Esophagus squamous epithelium (tissue), 5 donors: Measurements from ENCODE around the gene ATP9B. TPM values are rescaled to one million over a fixed set of nuclear protein-coding genes. Genes with fewer than 3 reads are reported as not detected.
"Not testable (repeated sequence)": the region's sequence is repeated elsewhere in the genome, so short reads cannot be mapped to it uniquely, and the experiment has no call there.

ENCODE experiments used
- DNase-seq: peaks from one replicate; lab custom pipeline; 2025; lab: John Stamatoyannopoulos, UW
- H3K27ac ChIP-seq, 4 donors: fragments of 200-600 bp; sonication (generic); one replicate each; pipeline ENCODE4 v1.5.1; 2016 to 2019; ENCODE audit warnings: mild to moderate bottlenecking in 1 of 4
- H3K27me3 ChIP-seq, 4 donors: fragments of 200-600 bp; sonication (generic); 1 replicate in 3 of 4; 2 replicates in 1 of 4; pipeline versions ENCODE4 v1.5.1 to v1.6.0; 2017 to 2021; ENCODE audit warnings: antibody characterized with exemption in 1 of 4
- H3K36me3 ChIP-seq, 3 donors: fragments of 200-600 bp; sonication (generic); one replicate each; pipeline ENCODE4 v1.5.1; 2016 to 2019
- H3K4me1 ChIP-seq, 3 donors: fragments of 200-600 bp; sonication (generic); one replicate each; pipeline ENCODE4 v1.5.1; 2017 to 2019
- H3K4me3 ChIP-seq, 4 donors: fragments of 200-600 bp; sonication (generic); 1 replicate in 3 of 4; 2 replicates in 1 of 4; pipeline ENCODE4 v1.5.1; 2016 to 2019; ENCODE audit warnings: mild to moderate bottlenecking in 2 of 4, moderate library complexity in 1 of 4
- H3K9me3 ChIP-seq, 3 donors: fragments of 200-600 bp; sonication (generic); one replicate each; pipeline ENCODE4 v1.5.1; 2016 to 2019
- POLR2A ChIP-seq, 4 donors: fragments of 450-650 bp; IDR thresholded peaks; one replicate each; pipeline ENCODE4 v1.6.1; 2017; ENCODE audit warnings: antibody characterized with exemption in 4 of 4, mild to moderate bottlenecking in 4 of 4, moderate library complexity in 3 of 4
- WGBS, 2 donors: methylation state at CpG; one replicate each; pipeline ENCODE4 v1.1.5; 2018; 5-methylcytosine and 5-hydroxymethylcytosine counted together
- intact Hi-C: fragments of 100-400 bp; cut with DNase I; formaldehyde crosslinking; loops from one replicate; pipeline ENCODE4 v1.15.0; 2022
- total RNA-seq, 4 donors: library from RNA; depleted of rRNA; stranded (reverse); fragments of >200 nt; gene quantifications; one replicate each; pipeline ENCODE4 v1.1.0, GENCODE V29; 2016
- TF ChIP-seq, protein P1 (sequence below), 6 experiments: fragments of 450-650 bp in 4 of 6; fragments of 200-600 bp in 2 of 6; sonication (generic) in 2 of 6; IDR thresholded peaks; one replicate each; pipeline ENCODE4 v1.5.1; 2016 to 2019; ENCODE audit warnings: antibody characterized with exemption in 6 of 6, mild to moderate bottlenecking in 4 of 6, moderate library complexity in 4 of 6
- donor health status: DM: yes; HTN: yes; CAD: no.

Gene ATP9B
- total RNA-seq, 4 donors from 2014 or later: 12.9 to 46.7 (median 22.0) TPM

DNA sequence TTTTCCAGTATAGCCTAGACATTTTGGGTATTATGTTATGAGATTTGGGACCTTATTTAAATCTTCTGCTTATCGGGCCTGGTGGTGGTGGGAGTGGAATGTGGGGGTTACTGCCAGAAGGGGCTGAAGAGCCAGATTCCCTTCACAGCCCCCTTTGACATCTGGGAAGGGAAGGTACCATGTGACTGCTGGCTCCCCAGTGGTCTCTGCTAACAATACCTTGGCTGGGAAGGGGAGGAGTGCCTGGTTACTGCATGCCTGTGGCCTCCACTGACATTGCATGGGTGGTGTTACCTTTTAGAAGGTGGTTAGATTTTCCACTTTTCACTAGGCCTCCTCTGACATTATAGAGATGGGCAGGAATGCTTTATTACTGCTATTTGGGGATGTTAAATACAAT lies 8.0 kb downstream of the ATP9B start:
- Histone ChIP-seq H3K4me3 (no peak overlapping the region), H3K27me3 (no peaks in the 10 kb centered on the region), H3K36me3 (peaks cover 0 to 21% (median 0%) of the 10 kb centered on the region in 3 donors), H3K4me1 (peaks cover 0 to 13% (median 0%) of the 10 kb centered on the region in 3 donors), H3K27ac (no peak overlapping the region), H3K9me3 (no peaks in the 10 kb centered on the region)
- 80 to 100% methylated on average over 1 of the region's 1 CpG for WGBS, 2 donors
- TF ChIP-seq POLR2A (IDR thresholded peaks at IDR 0.05): no peak
- TF ChIP-seq, protein P1, sequence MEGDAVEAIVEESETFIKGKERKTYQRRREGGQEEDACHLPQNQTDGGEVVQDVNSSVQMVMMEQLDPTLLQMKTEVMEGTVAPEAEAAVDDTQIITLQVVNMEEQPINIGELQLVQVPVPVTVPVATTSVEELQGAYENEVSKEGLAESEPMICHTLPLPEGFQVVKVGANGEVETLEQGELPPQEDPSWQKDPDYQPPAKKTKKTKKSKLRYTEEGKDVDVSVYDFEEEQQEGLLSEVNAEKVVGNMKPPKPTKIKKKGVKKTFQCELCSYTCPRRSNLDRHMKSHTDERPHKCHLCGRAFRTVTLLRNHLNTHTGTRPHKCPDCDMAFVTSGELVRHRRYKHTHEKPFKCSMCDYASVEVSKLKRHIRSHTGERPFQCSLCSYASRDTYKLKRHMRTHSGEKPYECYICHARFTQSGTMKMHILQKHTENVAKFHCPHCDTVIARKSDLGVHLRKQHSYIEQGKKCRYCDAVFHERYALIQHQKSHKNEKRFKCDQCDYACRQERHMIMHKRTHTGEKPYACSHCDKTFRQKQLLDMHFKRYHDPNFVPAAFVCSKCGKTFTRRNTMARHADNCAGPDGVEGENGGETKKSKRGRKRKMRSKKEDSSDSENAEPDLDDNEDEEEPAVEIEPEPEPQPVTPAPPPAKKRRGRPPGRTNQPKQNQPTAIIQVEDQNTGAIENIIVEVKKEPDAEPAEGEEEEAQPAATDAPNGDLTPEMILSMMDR (IDR thresholded peaks at IDR 0.05): no peak
- DNase-seq: no peak
- intact Hi-C loops: no loop called here

DNA sequence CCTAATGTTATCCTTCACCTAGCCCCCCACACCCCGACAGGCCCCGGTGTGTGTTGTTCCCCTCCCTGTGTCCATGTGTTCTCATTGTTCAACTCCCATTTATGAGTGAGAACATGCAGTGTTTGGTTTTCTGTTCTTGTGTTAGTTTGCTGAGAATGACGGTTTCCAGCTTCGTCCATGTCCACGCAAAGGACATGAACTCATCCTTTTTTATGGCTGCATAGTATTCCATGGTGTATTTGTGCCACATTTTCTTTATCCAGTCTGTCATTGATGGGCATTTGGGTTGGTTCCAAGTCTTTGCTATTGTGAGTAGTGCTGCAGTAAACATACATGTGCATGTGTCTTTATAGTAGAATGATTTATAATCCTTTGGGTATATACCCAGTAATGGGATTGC lies 9.6 kb downstream of the ATP9B start:
- H3K27me3 ChIP-seq, H3K9me3 ChIP-seq, H3K4me3 ChIP-seq, DNase-seq, intact Hi-C loops, H3K27ac ChIP-seq: not testable (repeated sequence)
- WGBS, 2 donors: 95% methylated on average over 5 of the region's 5 CpGs
- Histone ChIP-seq H3K36me3 (peaks cover 0 to 31% (median 0%) of the 10 kb centered on the region in 3 donors), H3K4me1 (peaks cover 0 to 13% (median 0%) of the 10 kb centered on the region in 3 donors)

DNA sequence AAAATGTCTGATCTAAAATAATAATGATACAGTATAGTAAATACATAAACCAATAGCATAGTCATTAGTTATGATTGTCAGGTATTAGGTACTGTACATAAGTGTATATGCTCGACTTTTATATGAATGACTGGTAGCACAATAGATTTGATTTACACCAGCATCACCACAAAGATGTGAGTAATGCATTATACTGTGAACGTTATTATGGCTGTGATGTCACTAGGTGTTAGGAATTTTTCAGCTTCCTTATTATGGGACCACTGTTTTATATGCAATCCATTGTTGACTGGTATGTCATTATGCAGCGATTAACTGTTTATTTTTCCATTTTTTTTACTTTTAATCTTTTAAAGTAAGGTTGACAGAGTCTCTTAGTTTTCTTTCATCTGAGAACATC lies 23.7 kb downstream of the ATP9B start:
- intact Hi-C loops: no loop called here
- Histone ChIP-seq H3K36me3 (peaks cover 0 to 11% (median 0%) of the 10 kb centered on the region in 3 donors), H3K4me1 (peaks cover 0 to 13% (median 8%) of the 10 kb centered on the region in 3 donors), H3K4me3 (no peak overlapping the region), H3K9me3 (no peaks in the 10 kb centered on the region), H3K27me3 (no peaks in the 10 kb centered on the region), H3K27ac (no peak overlapping the region)
- 52 to 60% methylated on average over 3 of the region's 3 CpGs for WGBS, 2 donors
- no peak for DNase-seq
- TF ChIP-seq, protein P1 (IDR thresholded peaks at IDR 0.05): no peak
- TF ChIP-seq POLR2A (IDR thresholded peaks at IDR 0.05): no peak

DNA sequence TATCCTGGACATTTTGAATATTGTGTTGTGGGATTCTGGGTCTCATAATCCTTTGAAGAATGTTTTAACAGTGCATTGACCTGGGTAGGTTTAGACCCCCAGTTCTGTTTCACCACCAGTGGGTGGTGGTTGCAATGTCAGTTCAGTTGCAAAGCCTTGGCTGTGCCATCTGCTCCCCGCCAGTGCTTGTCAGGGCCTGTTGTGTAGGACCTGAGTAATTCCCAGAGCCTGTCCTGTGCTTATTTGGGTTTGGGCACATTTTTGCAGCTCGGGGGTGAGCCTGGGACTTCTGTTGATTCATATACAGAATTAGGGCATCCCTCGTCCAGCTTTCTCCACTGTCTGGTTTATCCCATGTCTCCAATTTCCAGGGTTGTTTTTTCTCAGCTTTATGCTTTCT lies 24.8 kb downstream of the ATP9B start:
- 30 to 47% methylated on average over 3 of the region's 3 CpGs for WGBS, 2 donors

DNA sequence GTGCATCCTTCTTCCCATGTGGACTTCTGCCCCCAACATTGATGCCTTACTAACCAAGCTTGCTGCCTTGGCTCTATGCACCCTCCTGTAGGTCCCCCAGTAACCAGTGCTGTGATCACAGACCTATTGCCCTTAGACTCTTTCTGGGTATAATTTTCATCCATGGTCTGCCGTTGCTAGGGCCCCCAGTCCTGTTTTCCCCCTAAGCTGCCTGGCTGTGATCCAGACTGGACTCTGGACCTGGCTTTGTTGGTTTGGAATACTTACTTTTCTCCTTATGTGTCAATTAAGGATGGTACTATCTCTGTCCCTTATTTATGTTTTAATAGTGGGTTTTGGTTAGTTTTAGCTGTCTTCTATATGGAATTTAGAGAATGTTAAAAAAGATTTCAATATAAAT lies 26.0 kb downstream of the ATP9B start:
- no peak overlapping the region for H3K27ac ChIP-seq
- H3K27me3 ChIP-seq: no peaks in the 10 kb centered on the region
- H3K4me3 ChIP-seq: no peak overlapping the region
- H3K4me1 ChIP-seq: peaks cover 0 to 13% (median 8%) of the 10 kb centered on the region in 3 donors
- peaks cover 0 to 29% (median 0%) of the 10 kb centered on the region in 3 donors for H3K36me3 ChIP-seq
- TF ChIP-seq, protein P1 (IDR thresholded peaks at IDR 0.05): no peak
- no peak for TF ChIP-seq POLR2A (IDR thresholded peaks at IDR 0.05)
- intact Hi-C loops: no loop called here
- WGBS, 2 donors: 67 to 82% methylated on average over 1 of the region's 1 CpG
- no peaks in the 10 kb centered on the region for H3K9me3 ChIP-seq
- DNase-seq: no peak

More for the DNA sequence above, 24.8 kb downstream of the ATP9B start:
- no peak for DNase-seq
- intact Hi-C loops: no loop called here
- no peak overlapping the region for H3K4me3 ChIP-seq
- peaks cover 0 to 13% (median 8%) of the 10 kb centered on the region in 3 donors for H3K4me1 ChIP-seq
- H3K27ac ChIP-seq: no peak overlapping the region
- TF ChIP-seq, protein P1 (IDR thresholded peaks at IDR 0.05): no peak
- no peak for TF ChIP-seq POLR2A (IDR thresholded peaks at IDR 0.05)
- peaks cover 0 to 17% (median 0%) of the 10 kb centered on the region in 3 donors for H3K36me3 ChIP-seq
- H3K9me3 ChIP-seq: no peaks in the 10 kb centered on the region
- H3K27me3 ChIP-seq: no peaks in the 10 kb centered on the region

DNA sequence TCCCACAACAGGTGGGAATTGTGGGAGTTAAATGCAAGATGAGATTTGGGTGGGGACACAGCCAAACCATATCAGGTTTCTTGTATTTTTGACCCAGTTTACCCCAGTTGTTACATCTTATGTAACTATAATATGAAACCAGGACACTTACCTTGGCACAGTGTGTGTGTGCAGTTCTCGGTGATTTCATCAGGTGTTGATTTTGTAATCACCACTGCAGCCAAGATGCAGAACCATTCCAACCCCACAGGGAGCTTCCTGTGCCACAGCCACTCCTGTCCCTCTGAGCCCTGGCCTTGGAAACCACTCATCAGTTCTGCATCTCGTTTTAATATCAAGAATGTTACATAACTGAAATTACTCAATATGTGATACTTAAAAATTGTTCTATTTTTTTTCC lies 31.8 kb downstream of the ATP9B start:
- Histone ChIP-seq H3K4me3 (no peak overlapping the region), H3K4me1 (no peaks in the 10 kb centered on the region), H3K27ac (no peak overlapping the region), H3K36me3 (peaks cover 0 to 36% (median 0%) of the 10 kb centered on the region in 3 donors), H3K27me3 (no peaks in the 10 kb centered on the region), H3K9me3 (no peaks in the 10 kb centered on the region)
- 78 to 86% methylated on average over 2 of the region's 2 CpGs for WGBS, 2 donors
- no peak for DNase-seq
- intact Hi-C loops: no loop called here
- no peak for TF ChIP-seq POLR2A (IDR thresholded peaks at IDR 0.05)
- TF ChIP-seq, protein P1 (IDR thresholded peaks at IDR 0.05): no peak
